Mesendoderm (in vitro differentiated cells): ENCODE results near the gene PSTPIP2.

ENCODE experiments used
- DNase-seq: peaks from one replicate; pipeline ENCODE4 v3.0.0; 2013
- H2AK5ac ChIP-seq: 2 replicates; pipeline ENCODE4 v1.6.1; 2013; ENCODE audit warnings: low read length, inconsistent platforms
- H2BK120ac ChIP-seq: 2 replicates; pipeline ENCODE4 v1.6.1; 2013; ENCODE audit warnings: low read depth, mild to moderate bottlenecking, low read length, moderate library complexity, mixed read lengths
- H2BK15ac ChIP-seq: replicated peaks from 2 replicates; pipeline ENCODE4 v1.6.1; 2013; ENCODE audit warnings: low read depth, mild to moderate bottlenecking, moderate library complexity
- H2BK5ac ChIP-seq: 2 replicates; pipeline ENCODE4 v1.6.1; 2013; ENCODE audit warnings: low read length, inconsistent platforms
- H3K18ac ChIP-seq: 2 replicates; pipeline ENCODE4 v1.6.1; 2013; ENCODE audit warnings: mild to moderate bottlenecking, low read length, mixed read lengths
- H3K23ac ChIP-seq: one replicate; pipeline ENCODE4 v1.6.1; 2013; ENCODE audit warnings: low read length
- H3K27ac ChIP-seq: 2 replicates; pipeline ENCODE4 v1.5.1; 2013; ENCODE audit warnings: low read depth, mild to moderate bottlenecking, inconsistent platforms, low read length, moderate library complexity
- H3K27me3 ChIP-seq: 2 replicates; pipeline ENCODE4 v1.6.1; 2013; ENCODE audit warnings: low read length, control low read depth, mild to moderate bottlenecking, inconsistent platforms; ENCODE audit not compliant: insufficient read depth, poor library complexity
- H3K36me3 ChIP-seq: 2 replicates; pipeline ENCODE4 v1.6.1; 2013; ENCODE audit warnings: low read length, inconsistent platforms; ENCODE audit not compliant: control insufficient read depth, insufficient read depth
- H3K4ac ChIP-seq: one replicate; pipeline ENCODE4 v1.6.1; 2013; ENCODE audit warnings: low read depth, mild to moderate bottlenecking, low read length, moderate library complexity
- H3K4me1 ChIP-seq: 2 replicates; pipeline ENCODE4 v1.6.1; 2013; ENCODE audit warnings: low read depth, low read length, inconsistent platforms; ENCODE audit not compliant: control insufficient read depth
- H3K4me2 ChIP-seq: 2 replicates; pipeline ENCODE4 v1.6.1; 2013; ENCODE audit warnings: low read length
- H3K4me3 ChIP-seq: 2 replicates; pipeline ENCODE4 v1.5.1; 2013; ENCODE audit warnings: mild to moderate bottlenecking, low read length
- H3K56ac ChIP-seq: one replicate; pipeline ENCODE4 v1.6.1; 2013; ENCODE audit warnings: low read length
- H3K79me1 ChIP-seq: 2 replicates; pipeline ENCODE4 v1.6.1; 2013; ENCODE audit warnings: low read length, inconsistent platforms
- H3K79me2 ChIP-seq: 2 replicates; pipeline ENCODE4 v1.6.1; 2013; ENCODE audit warnings: mild to moderate bottlenecking, low read length; ENCODE audit not compliant: control insufficient read depth, insufficient read depth
- H3K9ac ChIP-seq: 2 replicates; pipeline ENCODE4 v1.6.1; 2013; ENCODE audit warnings: low read length, inconsistent platforms
- H4K5ac ChIP-seq: one replicate; pipeline ENCODE4 v1.6.1; 2013; ENCODE audit warnings: low read length
- H4K8ac ChIP-seq: one replicate; pipeline ENCODE4 v1.6.1; 2013; ENCODE audit warnings: low read depth, mild to moderate bottlenecking, control low read depth, low read length, moderate library complexity
- WGBS: extraction: QIAGEN DNeasy Blood & Tissue Kit; methylation state at CpG from one replicate; pipeline ENCODE4 v1.1.7; 2013; ENCODE audit warnings: low lambda C conversion rate, missing lambda C conversion rate; ENCODE audit not compliant: insufficient coverage; ENCODE audit errors: extremely low coverage; 5-methylcytosine and 5-hydroxymethylcytosine counted together

PSTPIP2 gene

DNA sequence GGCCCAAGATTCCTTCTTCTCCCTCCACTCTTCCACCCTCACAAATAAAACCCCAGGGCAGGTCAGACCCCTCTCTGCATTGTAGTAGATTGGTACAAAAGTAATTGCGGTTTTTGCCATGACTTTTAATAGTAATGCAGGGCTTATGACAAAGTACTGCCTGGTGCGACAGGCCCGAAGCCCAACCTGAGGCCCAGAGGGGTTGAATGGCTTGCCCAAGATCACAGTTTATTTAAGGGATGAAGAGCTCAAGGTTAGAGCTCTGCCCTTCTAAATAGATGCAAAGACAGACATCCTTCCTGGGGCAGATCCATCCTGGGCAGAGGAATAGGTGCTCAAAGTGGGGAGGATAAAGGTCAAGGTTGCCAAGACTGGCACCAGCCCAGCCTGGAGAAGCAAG, 899 bp upstream of the PSTPIP2 start:
- Histone ChIP-seq H3K4me1 (no peaks in the 10 kb centered on the region), H3K4me2 (no peak overlapping the region), H3K18ac (no peak overlapping the region), H3K36me3 (no peaks in the 10 kb centered on the region), H3K9ac (no peak overlapping the region), H2AK5ac (no peak overlapping the region), H3K79me1 (no peaks in the 10 kb centered on the region), H3K56ac (no peak overlapping the region), H3K79me2 (no peaks in the 10 kb centered on the region), H3K4me3 (no peak overlapping the region), H2BK120ac (no peak overlapping the region), H4K5ac (no peak overlapping the region), H2BK5ac (no peak overlapping the region), H3K27ac (no peak overlapping the region), H3K27me3 (peaks cover 8% of the 10 kb centered on the region), H3K23ac (no peak overlapping the region), H3K4ac (no peak overlapping the region), H4K8ac (no peak overlapping the region), H2BK15ac (no peak overlapping the region)
- DNase-seq, result no peak
- WGBS, result no CpG with 5 or more reads among the region's 3 CpGs

GRCh38 chr18:46072376-46072867, 362 bp upstream of the PSTPIP2 start:
- Histone ChIP-seq H2AK5ac (no peak overlapping the region), H3K4me1 (no peaks in the 10 kb centered on the region), H2BK5ac (no peak overlapping the region), H3K56ac (peak overlapping the region; percentile 84), H3K36me3 (no peaks in the 10 kb centered on the region), H3K27me3 (peaks cover 8% of the 10 kb centered on the region), H2BK15ac (no peak overlapping the region), H3K18ac (no peak overlapping the region), H2BK120ac (no peak overlapping the region), H3K79me2 (no peaks in the 10 kb centered on the region), H4K8ac (no peak overlapping the region), H3K27ac (no peak overlapping the region), H3K23ac (no peak overlapping the region), H3K79me1 (no peaks in the 10 kb centered on the region), H3K9ac (peak overlapping the region; percentile 81), H3K4ac (no peak overlapping the region), H3K4me3 (no peak overlapping the region), H3K4me2 (peak overlapping the region; percentile 84), H4K5ac (no peak overlapping the region)
- no peak for DNase-seq
- WGBS, result no CpG with 5 or more reads among the region's 25 CpGs

GRCh38 chr18:46070815-46071652, 1.0 kb downstream of the PSTPIP2 start:
- DNase-seq, result no peak
- Histone ChIP-seq H3K56ac (peak overlapping the region; percentile 84), H2BK120ac (no peak overlapping the region), H2BK5ac (no peak overlapping the region), H3K4me2 (peak overlapping the region; percentile 84), H2BK15ac (no peak overlapping the region), H3K23ac (peak overlapping the region; percentile 15), H3K27me3 (peaks cover 8% of the 10 kb centered on the region), H2AK5ac (no peak overlapping the region), H3K4ac (no peak overlapping the region), H3K27ac (no peak overlapping the region), H3K79me1 (no peaks in the 10 kb centered on the region), H4K8ac (no peak overlapping the region), H3K36me3 (no peaks in the 10 kb centered on the region), H3K4me1 (no peaks in the 10 kb centered on the region), H4K5ac (no peak overlapping the region), H3K4me3 (peak overlapping the region; percentile 62), H3K79me2 (no peaks in the 10 kb centered on the region), H3K18ac (no peak overlapping the region), H3K9ac (peak overlapping the region; percentile 81)
- WGBS, result no CpG with 5 or more reads among the region's 13 CpGs

DNA sequence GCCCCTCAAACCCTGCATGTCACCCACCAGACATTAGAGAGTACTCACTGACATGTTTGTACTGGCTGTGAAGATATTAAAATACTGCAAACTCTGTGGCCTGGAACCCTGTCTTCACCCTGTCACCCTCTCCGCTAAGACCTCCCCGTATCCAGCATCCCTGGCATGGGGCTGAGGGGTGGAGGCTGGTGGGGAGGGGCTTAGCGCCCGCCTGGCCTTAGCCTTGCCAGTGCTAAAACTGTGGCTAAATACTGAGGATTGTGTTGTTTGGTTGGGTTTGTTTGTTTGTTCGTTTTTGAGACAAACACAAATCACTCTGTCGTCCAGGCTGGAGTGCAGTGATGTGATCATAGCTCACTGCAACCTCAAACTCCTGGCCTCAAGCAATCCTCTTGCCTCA, 1.8 kb downstream of the PSTPIP2 start:
- Histone ChIP-seq H3K18ac (no peak overlapping the region), H3K4ac (no peak overlapping the region), H3K9ac (no peak overlapping the region), H3K79me1 (no peaks in the 10 kb centered on the region), H2AK5ac (no peak overlapping the region), H4K5ac (no peak overlapping the region), H3K79me2 (no peaks in the 10 kb centered on the region), H3K27ac (no peak overlapping the region), H3K23ac (no peak overlapping the region), H4K8ac (no peak overlapping the region), H2BK15ac (no peak overlapping the region), H3K56ac (no peak overlapping the region), H3K4me1 (no peaks in the 10 kb centered on the region), H3K27me3 (peaks cover 8% of the 10 kb centered on the region), H3K36me3 (no peaks in the 10 kb centered on the region), H2BK120ac (no peak overlapping the region), H3K4me2 (no peak overlapping the region), H2BK5ac (no peak overlapping the region), H3K4me3 (no peak overlapping the region)
- no CpG with 5 or more reads among the region's 6 CpGs for WGBS
- DNase-seq, result no peak

- Histone ChIP-seq H3K79me2 (no peaks in the 10 kb centered on the region), H4K5ac (no peak overlapping the region), H2BK15ac (no peak overlapping the region), H2AK5ac (no peak overlapping the region), H3K4me3 (no peak overlapping the region), H3K27me3 (peaks cover 8% of the 10 kb centered on the region), H3K79me1 (no peaks in the 10 kb centered on the region), H3K23ac (no peak overlapping the region), H4K8ac (no peak overlapping the region), H3K27ac (no peak overlapping the region), H3K4me1 (no peaks in the 10 kb centered on the region), H3K4me2 (no peak overlapping the region), H2BK5ac (no peak overlapping the region), H3K9ac (no peak overlapping the region), H3K4ac (no peak overlapping the region), H2BK120ac (no peak overlapping the region), H3K56ac (no peak overlapping the region), H3K36me3 (no peaks in the 10 kb centered on the region), H3K18ac (no peak overlapping the region)
- no CpG with 5 or more reads among the region's 4 CpGs for whole genome bisulfite sequencing
- DNase-seq, result no peak
Measured at GRCh38 chr18:46069524-46069923, 2.5 kb downstream of the PSTPIP2 start.
